ENCODE measurements around the gene C11orf97.

DNA sequence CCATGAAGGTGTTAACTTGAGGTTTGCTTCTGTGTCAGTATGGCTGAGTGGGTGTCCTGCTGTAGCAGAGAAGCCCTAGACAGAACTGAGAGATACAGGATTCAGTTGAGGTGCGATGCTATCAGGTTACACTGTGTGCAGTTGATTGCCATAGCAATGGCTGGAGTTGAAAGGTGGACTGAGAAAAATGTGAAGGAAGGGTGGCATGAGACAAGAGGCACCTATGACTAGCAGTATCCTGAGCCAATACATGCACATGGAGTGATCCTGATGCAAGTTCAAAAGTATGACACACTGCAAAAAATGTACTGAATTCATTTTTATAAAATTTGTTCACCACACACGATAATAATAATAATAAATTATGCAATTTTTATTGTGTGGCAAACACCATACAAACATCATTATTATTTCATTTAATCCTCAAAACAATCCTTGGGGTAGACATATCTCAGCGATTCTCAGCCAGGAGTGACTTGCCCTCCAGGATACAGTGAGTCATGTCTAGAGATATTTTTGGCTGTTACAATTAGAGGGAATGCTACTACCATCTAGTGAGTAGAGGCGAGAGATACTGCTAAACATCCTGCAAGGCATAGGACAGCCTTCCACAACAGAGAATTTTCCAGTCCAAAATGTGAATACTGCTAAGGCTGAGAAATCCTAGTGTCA is 51.1 kb downstream of the C11orf97 start:
- TF ChIP-seq, protein P1, sequence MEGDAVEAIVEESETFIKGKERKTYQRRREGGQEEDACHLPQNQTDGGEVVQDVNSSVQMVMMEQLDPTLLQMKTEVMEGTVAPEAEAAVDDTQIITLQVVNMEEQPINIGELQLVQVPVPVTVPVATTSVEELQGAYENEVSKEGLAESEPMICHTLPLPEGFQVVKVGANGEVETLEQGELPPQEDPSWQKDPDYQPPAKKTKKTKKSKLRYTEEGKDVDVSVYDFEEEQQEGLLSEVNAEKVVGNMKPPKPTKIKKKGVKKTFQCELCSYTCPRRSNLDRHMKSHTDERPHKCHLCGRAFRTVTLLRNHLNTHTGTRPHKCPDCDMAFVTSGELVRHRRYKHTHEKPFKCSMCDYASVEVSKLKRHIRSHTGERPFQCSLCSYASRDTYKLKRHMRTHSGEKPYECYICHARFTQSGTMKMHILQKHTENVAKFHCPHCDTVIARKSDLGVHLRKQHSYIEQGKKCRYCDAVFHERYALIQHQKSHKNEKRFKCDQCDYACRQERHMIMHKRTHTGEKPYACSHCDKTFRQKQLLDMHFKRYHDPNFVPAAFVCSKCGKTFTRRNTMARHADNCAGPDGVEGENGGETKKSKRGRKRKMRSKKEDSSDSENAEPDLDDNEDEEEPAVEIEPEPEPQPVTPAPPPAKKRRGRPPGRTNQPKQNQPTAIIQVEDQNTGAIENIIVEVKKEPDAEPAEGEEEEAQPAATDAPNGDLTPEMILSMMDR (IDR thresholded peaks at IDR 0.05; ENCODE audit: insufficient read depth, low read depth, low read length), result peak; percentile 34
- no peak for TF ChIP-seq EZH2 (IDR thresholded peaks at IDR 0.05; ENCODE audit: insufficient read depth, low read length)

All from astrocyte (in vitro differentiated cells and primary cell).